ENCODE results near the gene TMEM220.

The TMEM220 gene

GRCh38 chr17:10769840-10770239 is 40.0 kb upstream of the TMEM220 start:
- intact Hi-C loops (cut with DNase I; ENCODE audit: low total_unique reads) = no loop called here
- H3K36me3 ChIP-seq = peaks cover 16 to 28% (median 18%) of the 10 kb centered on the region in 3 donors
- H3K9me3 ChIP-seq = peaks cover 0 to 12% (median 0%) of the 10 kb centered on the region in 3 donors
- DNase-seq = peak in 1 of 2 donors; percentile 39
- no peaks in the 10 kb centered on the region for H3K4me1 ChIP-seq
- H3K27me3 ChIP-seq = no peaks in the 10 kb centered on the region
- H3K27ac ChIP-seq = no peak overlapping the region
- H3K4me3 ChIP-seq = no peak overlapping the region
- no peak for TF ChIP-seq CTCF (IDR thresholded peaks at IDR 0.05)

- Histone ChIP-seq H3K27ac (no peak overlapping the region), H3K36me3 (peaks cover 16 to 28% (median 18%) of the 10 kb centered on the region in 3 donors), H3K4me1 (no peaks in the 10 kb centered on the region), H3K27me3 (no peaks in the 10 kb centered on the region), H3K4me3 (no peak overlapping the region), H3K9me3 (peaks cover 0 to 12% (median 0%) of the 10 kb centered on the region in 3 donors)
- intact Hi-C loops (cut with DNase I; ENCODE audit: low total_unique reads) = no loop called here
- peak in 1 of 2 donors; percentile 44 for DNase-seq
- no peak for TF ChIP-seq CTCF (IDR thresholded peaks at IDR 0.05)
These were observed 39.0 kb upstream of the TMEM220 start for GRCh38 chr17:10768750-10769251.

- peak in 1 of 2 donors; percentile 43 for DNase-seq
- peaks cover 0 to 9% (median 0%) of the 10 kb centered on the region in 3 donors for H3K9me3 ChIP-seq
- peaks cover 16 to 28% (median 18%) of the 10 kb centered on the region in 3 donors for H3K36me3 ChIP-seq
- no peaks in the 10 kb centered on the region for H3K27me3 ChIP-seq
- no peaks in the 10 kb centered on the region for H3K4me1 ChIP-seq
- no peak for TF ChIP-seq CTCF (IDR thresholded peaks at IDR 0.05)
- no peak overlapping the region for H3K4me3 ChIP-seq
- intact Hi-C loops (cut with DNase I; ENCODE audit: low total_unique reads) = no loop called here
- H3K27ac ChIP-seq = no peak overlapping the region
These were observed 37.4 kb upstream of the TMEM220 start for GRCh38 chr17:10767232-10767631.

- H3K4me1 ChIP-seq = no peaks in the 10 kb centered on the region
- no peaks in the 10 kb centered on the region for H3K27me3 ChIP-seq
- no peak for DNase-seq
- no peak for TF ChIP-seq CTCF (IDR thresholded peaks at IDR 0.05)
- H3K9me3 ChIP-seq = peaks cover 0 to 6% (median 0%) of the 10 kb centered on the region in 3 donors
- peaks cover 9 to 13% (median 10%) of the 10 kb centered on the region in 3 donors for H3K36me3 ChIP-seq
- H3K4me3 ChIP-seq = no peak overlapping the region
- intact Hi-C loops (cut with DNase I; ENCODE audit: low total_unique reads) = no loop called here
- H3K27ac ChIP-seq = no peak overlapping the region
These were observed 32.2 kb upstream of the TMEM220 start for GRCh38 chr17:10762037-10762436.

- intact Hi-C loops (cut with DNase I; ENCODE audit: low total_unique reads) = no loop called here
- no peak for TF ChIP-seq CTCF (IDR thresholded peaks at IDR 0.05)
These were observed 31.5 kb upstream of the TMEM220 start for GRCh38 chr17:10761281-10761680.

GRCh38 chr17:10758062-10758461 is 28.2 kb upstream of the TMEM220 start:
- Histone ChIP-seq H3K27me3 (no peaks in the 10 kb centered on the region), H3K36me3 (no peaks in the 10 kb centered on the region), H3K4me1 (no peaks in the 10 kb centered on the region), H3K9me3 (no peaks in the 10 kb centered on the region), H3K27ac (no peak overlapping the region), H3K4me3 (no peak overlapping the region)
- no peak for TF ChIP-seq CTCF (IDR thresholded peaks at IDR 0.05)
- no peak for DNase-seq
- intact Hi-C loops (cut with DNase I; ENCODE audit: low total_unique reads) = no loop called here

More at GRCh38 chr17:10761281-10761680, 31.5 kb upstream of the TMEM220 start:
- Histone ChIP-seq H3K9me3 (peaks cover 0 to 4% (median 0%) of the 10 kb centered on the region in 3 donors), H3K36me3 (peaks cover 2 to 6% (median 3%) of the 10 kb centered on the region in 3 donors), H3K27me3 (no peaks in the 10 kb centered on the region), H3K4me1 (no peaks in the 10 kb centered on the region), H3K4me3 (no peak overlapping the region), H3K27ac (no peak overlapping the region)
- no peak for DNase-seq

All from tibial artery (tissue), 4 donors.